Keratinocyte (primary cell): ENCODE results near the gene SAMM50. TPM values are rescaled to one million over a fixed set of nuclear protein-coding genes. Genes with fewer than 3 reads are reported as not detected.

Experiments used
- DNase-seq: peaks from one replicate; pipeline ENCODE4 v3.0.0-alpha.2; 2011; ENCODE audit warnings: low read depth, missing footprints, low spot score
- FAIRE-seq: peaks from 2 replicates; lab custom pipeline; 2011; peaks lifted over from hg19 to GRCh38; lab: Jason Lieb, UNC
- H2AFZ ChIP-seq: 2 replicates; pipeline ENCODE4 v1.6.0; 2012; ENCODE audit warnings: low read length, control low read depth, inconsistent platforms; ENCODE audit not compliant: control insufficient read depth
- H3K27ac ChIP-seq: 2 replicates; pipeline ENCODE4 v1.5.1; 2011; ENCODE audit warnings: low read length; ENCODE audit not compliant: control insufficient read depth, insufficient read depth
- H3K27me3 ChIP-seq: 3 replicates; pipeline ENCODE4 v1.6.0; 2011; ENCODE audit warnings: low read length; ENCODE audit not compliant: control insufficient read depth, insufficient read depth; ENCODE audit errors: extremely low read depth
- H3K36me3 ChIP-seq, 2 experiments: 2 replicates in 1 of 2; 3 replicates in 1 of 2; pipeline ENCODE4 v1.5.1; 2011; ENCODE audit warnings: low read length in 2 of 2, mild to moderate bottlenecking in 1 of 2; ENCODE audit not compliant: control insufficient read depth in 2 of 2, insufficient read depth in 2 of 2; ENCODE audit errors: extremely low read depth in 1 of 2
- H3K4me1 ChIP-seq: 3 replicates; pipeline ENCODE4 v1.5.1; 2011; ENCODE audit warnings: low read length; ENCODE audit not compliant: control insufficient read depth, insufficient read depth; ENCODE audit errors: extremely low read depth
- H3K4me2 ChIP-seq: 3 replicates; pipeline ENCODE4 v1.6.0; 2011; ENCODE audit warnings: low read depth, low read length; ENCODE audit not compliant: control insufficient read depth, insufficient read depth; ENCODE audit errors: extremely low read depth
- H3K4me3 ChIP-seq, 3 experiments: fragments of 200-600 bp in 1 of 3; sonication (generic) in 1 of 3; 2 replicates in 2 of 3; 3 replicates in 1 of 3; pipeline ENCODE4 v1.5.1; 2011 to 2016; ENCODE audit warnings: low read length in 3 of 3, mild to moderate bottlenecking in 3 of 3, control low read depth in 2 of 3, inconsistent platforms in 1 of 3, low read depth in 1 of 3, mixed read lengths in 1 of 3, mixed run types in 1 of 3, moderate library complexity in 1 of 3; ENCODE audit not compliant: control insufficient read depth in 2 of 3, insufficient read depth in 2 of 3; ENCODE audit errors: extremely low read depth in 1 of 3
- H3K79me2 ChIP-seq: 2 replicates; pipeline ENCODE4 v1.6.0; 2012; ENCODE audit warnings: low read length; ENCODE audit not compliant: control insufficient read depth, insufficient read depth
- H3K9ac ChIP-seq: 3 replicates; pipeline ENCODE4 v1.6.0; 2011; ENCODE audit warnings: low read length; ENCODE audit not compliant: control insufficient read depth, insufficient read depth; ENCODE audit errors: extremely low read depth
- H3K9me1 ChIP-seq: 3 replicates; pipeline ENCODE4 v1.6.0; 2011; ENCODE audit warnings: low read length; ENCODE audit not compliant: control insufficient read depth, insufficient read depth; ENCODE audit errors: extremely low read depth
- H3K9me3 ChIP-seq: 2 replicates; pipeline ENCODE4 v1.5.1; 2012; ENCODE audit warnings: low read depth, low read length; ENCODE audit not compliant: control insufficient read depth
- H4K20me1 ChIP-seq: 3 replicates; pipeline ENCODE4 v1.6.0; 2011; ENCODE audit warnings: low read length; ENCODE audit not compliant: control insufficient read depth, insufficient read depth; ENCODE audit errors: extremely low read depth
- EZH2 ChIP-seq: IDR thresholded peaks from one replicate; pipeline ENCODE4 v1.6.1; 2012; ENCODE audit warnings: inconsistent platforms, mild to moderate bottlenecking, low read length, moderate library complexity
- dilution Hi-C: fragments of 300-500 bp; cut with MboI; formaldehyde crosslinking; loops from one replicate; pipeline ENCODE4 v1.7.0; 2020; ENCODE audit warnings: low sequenced_read_pairs; ENCODE audit not compliant: extremely low pct_ligation_motif_present
- polyA plus RNA-seq, 5 experiments: library from polyadenylated mRNA; depleted of rRNA in 3 of 5; stranded (reverse) in 3 of 5; stranded (forward) in 1 of 5; unstranded in 1 of 5; fragments of >200 nt; gene quantifications; 1 replicate in 1 of 5; 2 replicates in 3 of 5; 3 replicates in 1 of 5; pipeline versions ENCODE4 v1.2.1 to v1.2.3, GENCODE V29; 2011 to 2012; ENCODE audit warnings: missing spikeins in 2 of 5, low read depth in 1 of 5, low replicate concordance in 1 of 5
- TF ChIP-seq, protein P1 (sequence below), 3 experiments: IDR thresholded peaks in 1 of 3; conservative IDR thresholded peaks in 1 of 3; optimal IDR thresholded peaks in 1 of 3; 2 replicates in 2 of 3; 3 replicates in 1 of 3; pipeline versions ENCODE3 to v1.5.1; 2011; ENCODE audit warnings: low read length in 3 of 3, mild to moderate bottlenecking in 3 of 3, moderate library complexity in 2 of 3, control low read depth in 1 of 3, inconsistent platforms in 1 of 3; ENCODE audit not compliant: insufficient read depth in 2 of 3; ENCODE audit errors: extremely low read depth in 1 of 3

SAMM50 gene
- polyA plus RNA-seq, 1 donor (not counting 4 experiments of a cell fraction or from before 2014, with no cell fraction given) = 54.6 TPM

DNA sequence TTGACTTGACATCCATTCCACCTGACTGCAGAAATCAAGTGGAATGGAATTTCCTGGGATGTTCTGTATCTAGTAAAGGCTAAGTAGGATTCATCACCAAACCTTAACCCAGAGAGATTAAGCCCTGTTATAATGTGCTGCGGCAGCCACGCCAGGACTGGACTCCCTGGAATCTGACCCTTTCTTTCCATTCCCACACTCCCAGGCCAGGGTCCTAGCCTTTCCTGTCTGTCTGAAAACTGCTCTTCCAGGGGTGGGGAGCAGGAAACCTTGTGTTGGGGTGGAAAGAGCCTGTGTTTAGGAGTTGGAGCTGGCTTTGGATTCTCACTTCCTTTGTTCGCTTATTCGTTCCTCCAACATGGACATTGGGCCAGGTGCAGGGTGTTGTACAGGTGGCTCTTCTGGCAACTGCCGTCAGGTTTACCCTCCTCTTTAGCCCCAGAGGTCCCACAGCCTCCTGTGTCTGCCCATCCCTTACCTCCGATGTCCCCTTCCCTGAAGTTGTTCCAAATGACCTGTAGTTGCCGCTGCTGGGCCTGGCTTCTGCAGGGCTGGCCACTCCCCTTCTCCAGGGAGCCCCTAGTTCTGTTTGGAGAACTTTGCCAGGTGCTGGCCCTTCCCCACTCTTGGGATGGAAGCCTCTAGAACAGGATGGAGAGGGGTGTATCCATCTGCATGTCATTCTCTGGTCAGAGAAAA is 48.3 kb downstream of the SAMM50 start:
- Histone ChIP-seq H4K20me1 (peaks cover 3% of the 10 kb centered on the region), H3K4me2 (no peak overlapping the region), H3K4me1 (no peaks in the 10 kb centered on the region), H3K79me2 (no peaks in the 10 kb centered on the region), H3K27me3 (no peaks in the 10 kb centered on the region), H3K27ac (no peak overlapping the region), H3K9ac (no peak overlapping the region), H3K9me1 (no peaks in the 10 kb centered on the region), H3K36me3 (peaks cover under 1 to 2% of the 10 kb centered on the region in 2 experiments), H2AFZ (no peak overlapping the region), H3K4me3 (no peak overlapping the region), H3K9me3 (no peaks in the 10 kb centered on the region)
- DNase-seq (no peak), FAIRE-seq (no peak)
- dilution Hi-C loops = no loop called here
- no peak for TF ChIP-seq EZH2

- DNase-seq (no peak), FAIRE-seq (no peak)
- Histone ChIP-seq H4K20me1 (peaks cover 3% of the 10 kb centered on the region), H3K27me3 (no peaks in the 10 kb centered on the region), H3K79me2 (no peaks in the 10 kb centered on the region), H3K4me1 (no peaks in the 10 kb centered on the region), H3K9me3 (no peaks in the 10 kb centered on the region), H3K4me2 (no peak overlapping the region), H3K9me1 (no peaks in the 10 kb centered on the region), H3K36me3 (peaks cover 0 to 2% of the 10 kb centered on the region in 2 experiments), H3K9ac (no peak overlapping the region), H3K4me3 (no peak overlapping the region), H2AFZ (no peak overlapping the region), H3K27ac (no peak overlapping the region)
- no peak for TF ChIP-seq EZH2
- TF ChIP-seq, protein P1, sequence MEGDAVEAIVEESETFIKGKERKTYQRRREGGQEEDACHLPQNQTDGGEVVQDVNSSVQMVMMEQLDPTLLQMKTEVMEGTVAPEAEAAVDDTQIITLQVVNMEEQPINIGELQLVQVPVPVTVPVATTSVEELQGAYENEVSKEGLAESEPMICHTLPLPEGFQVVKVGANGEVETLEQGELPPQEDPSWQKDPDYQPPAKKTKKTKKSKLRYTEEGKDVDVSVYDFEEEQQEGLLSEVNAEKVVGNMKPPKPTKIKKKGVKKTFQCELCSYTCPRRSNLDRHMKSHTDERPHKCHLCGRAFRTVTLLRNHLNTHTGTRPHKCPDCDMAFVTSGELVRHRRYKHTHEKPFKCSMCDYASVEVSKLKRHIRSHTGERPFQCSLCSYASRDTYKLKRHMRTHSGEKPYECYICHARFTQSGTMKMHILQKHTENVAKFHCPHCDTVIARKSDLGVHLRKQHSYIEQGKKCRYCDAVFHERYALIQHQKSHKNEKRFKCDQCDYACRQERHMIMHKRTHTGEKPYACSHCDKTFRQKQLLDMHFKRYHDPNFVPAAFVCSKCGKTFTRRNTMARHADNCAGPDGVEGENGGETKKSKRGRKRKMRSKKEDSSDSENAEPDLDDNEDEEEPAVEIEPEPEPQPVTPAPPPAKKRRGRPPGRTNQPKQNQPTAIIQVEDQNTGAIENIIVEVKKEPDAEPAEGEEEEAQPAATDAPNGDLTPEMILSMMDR (optimal IDR thresholded peaks at IDR 0.05 in 1 of 3, IDR thresholded peaks at IDR 0.05 in 1 of 3, conservative IDR thresholded peaks at IDR 0.05 in 1 of 3; ENCODE audit: extremely low read depth in 1 of 3, insufficient read depth in 2 of 3, low read length in 3 of 3) = no peak
- dilution Hi-C loops = no loop called here
Observed at GRCh38 chr22:44004104-44004460, 48.8 kb downstream of the SAMM50 start.

- Histone ChIP-seq H3K4me3 (no peak overlapping the region), H3K4me1 (no peaks in the 10 kb centered on the region), H3K9me1 (no peaks in the 10 kb centered on the region), H3K27me3 (no peaks in the 10 kb centered on the region), H3K9ac (no peak overlapping the region), H3K4me2 (no peak overlapping the region), H3K27ac (no peak overlapping the region), H3K79me2 (no peaks in the 10 kb centered on the region), H3K36me3 (no peaks in the 10 kb centered on the region), H2AFZ (no peak overlapping the region), H4K20me1 (peaks cover 3% of the 10 kb centered on the region), H3K9me3 (no peaks in the 10 kb centered on the region)
- no peak for TF ChIP-seq EZH2
- TF ChIP-seq, protein P1 (optimal IDR thresholded peaks at IDR 0.05 in 1 of 3, IDR thresholded peaks at IDR 0.05 in 1 of 3, conservative IDR thresholded peaks at IDR 0.05 in 1 of 3; ENCODE audit: extremely low read depth in 1 of 3, insufficient read depth in 2 of 3, low read length in 3 of 3) = no peak
- DNase-seq (no peak), FAIRE-seq (no peak)
- dilution Hi-C loops = no loop called here
Observed at GRCh38 chr22:44005524-44005923, 50.3 kb downstream of the SAMM50 start.
